NCI-H446 treated with DMSO at 0.1 percent for 48 hours (cell line): ENCODE results near the gene ACBD6.

Experiments used
- DNase-seq: peaks from one replicate; lab custom pipeline; 2025; lab: John Stamatoyannopoulos, UW

Gene ACBD6

GRCh38 chr1:180241716-180242544 lies 260.4 kb downstream of the ACBD6 start:
- DNase-seq = no peak

DNA sequence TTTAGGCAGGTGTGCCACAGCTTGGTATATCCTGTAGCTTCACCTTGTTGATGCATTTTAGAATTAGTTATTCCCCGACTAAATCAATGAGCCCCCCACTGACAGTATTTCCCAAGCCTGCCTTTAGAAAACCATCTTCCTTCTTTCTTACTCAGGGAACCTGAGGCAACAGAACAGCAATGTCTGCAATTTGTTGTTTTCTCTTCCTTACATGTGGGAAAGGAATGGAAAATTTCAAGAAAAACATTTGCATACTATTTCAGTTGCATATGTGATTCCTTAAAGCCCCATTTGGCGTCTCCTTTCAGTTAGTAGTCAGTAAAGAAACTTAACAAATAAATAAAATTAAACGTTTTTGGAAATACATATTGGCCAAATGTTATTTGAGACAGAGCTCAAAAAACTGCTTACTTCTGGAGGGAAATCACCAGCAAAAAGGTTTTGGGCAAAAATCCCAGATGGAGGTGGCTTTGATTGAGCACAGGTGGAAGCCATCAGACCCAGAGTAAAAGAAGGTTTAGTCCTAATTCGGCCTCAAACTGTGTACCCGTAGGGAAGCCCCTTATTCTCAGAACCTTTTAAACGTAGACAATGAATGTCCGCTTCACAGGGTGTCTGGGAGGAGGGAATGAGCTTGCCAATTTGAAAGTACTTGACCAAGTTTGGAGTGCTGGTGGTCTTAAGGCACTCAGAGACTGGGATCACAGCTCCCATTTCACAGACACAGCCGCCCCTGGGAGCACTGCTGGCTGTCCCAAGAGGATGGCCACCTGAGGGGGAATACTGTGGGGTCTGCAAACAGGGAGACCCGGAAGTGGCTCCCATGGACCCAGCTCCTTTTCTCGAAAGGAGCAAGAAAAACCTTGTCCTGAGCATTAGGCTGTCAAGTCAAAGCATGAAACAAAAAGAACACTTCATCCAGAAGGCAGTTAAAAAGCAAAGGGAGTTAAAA lies 263.0 kb downstream of the ACBD6 start:
- DNase-seq = no peak

GRCh38 chr1:180238675-180239074 lies 263.7 kb downstream of the ACBD6 start:
- DNase-seq = no peak
